Erythroblast (primary cell): ENCODE results near the gene ARHGAP4.

ENCODE experiments used
- GATA1 ChIP-seq: IDR thresholded peaks from 2 replicates; pipeline ENCODE4 v1.6.1; 2011; ENCODE audit warnings: low read depth, mild to moderate bottlenecking, control low read depth, low read length, moderate library complexity
- POLR2A ChIP-seq: IDR thresholded peaks from 2 replicates; pipeline ENCODE4 v1.6.1; 2011; ENCODE audit warnings: mild to moderate bottlenecking, low read length

GRCh38 chrX:153909980-153910360, 16.1 kb downstream of the ARHGAP4 start:
- TF ChIP-seq POLR2A: no peak
- TF ChIP-seq GATA1: no peak
